Measurements from ENCODE around the gene DENND1B.

DNA sequence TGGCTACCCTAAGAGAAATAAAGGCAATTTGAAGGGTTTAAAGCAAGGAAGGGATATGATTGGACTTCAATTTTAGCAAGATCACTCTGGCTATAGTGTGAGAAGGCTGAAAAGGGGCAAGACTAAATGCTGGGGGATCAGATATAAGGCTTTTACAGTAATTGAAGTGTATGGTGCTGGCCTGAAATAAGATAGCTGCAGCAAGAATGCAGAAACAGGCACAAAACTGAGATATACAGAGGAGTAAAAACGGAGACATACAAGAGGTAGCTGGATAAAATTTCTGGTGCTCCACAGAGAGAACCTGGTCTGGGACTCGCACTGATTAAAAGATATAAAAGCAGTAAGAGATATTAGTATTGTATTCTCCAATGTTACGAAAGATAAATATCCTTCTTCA, 92.0 kb downstream of the DENND1B start:
- TF ChIP-seq, protein P1, sequence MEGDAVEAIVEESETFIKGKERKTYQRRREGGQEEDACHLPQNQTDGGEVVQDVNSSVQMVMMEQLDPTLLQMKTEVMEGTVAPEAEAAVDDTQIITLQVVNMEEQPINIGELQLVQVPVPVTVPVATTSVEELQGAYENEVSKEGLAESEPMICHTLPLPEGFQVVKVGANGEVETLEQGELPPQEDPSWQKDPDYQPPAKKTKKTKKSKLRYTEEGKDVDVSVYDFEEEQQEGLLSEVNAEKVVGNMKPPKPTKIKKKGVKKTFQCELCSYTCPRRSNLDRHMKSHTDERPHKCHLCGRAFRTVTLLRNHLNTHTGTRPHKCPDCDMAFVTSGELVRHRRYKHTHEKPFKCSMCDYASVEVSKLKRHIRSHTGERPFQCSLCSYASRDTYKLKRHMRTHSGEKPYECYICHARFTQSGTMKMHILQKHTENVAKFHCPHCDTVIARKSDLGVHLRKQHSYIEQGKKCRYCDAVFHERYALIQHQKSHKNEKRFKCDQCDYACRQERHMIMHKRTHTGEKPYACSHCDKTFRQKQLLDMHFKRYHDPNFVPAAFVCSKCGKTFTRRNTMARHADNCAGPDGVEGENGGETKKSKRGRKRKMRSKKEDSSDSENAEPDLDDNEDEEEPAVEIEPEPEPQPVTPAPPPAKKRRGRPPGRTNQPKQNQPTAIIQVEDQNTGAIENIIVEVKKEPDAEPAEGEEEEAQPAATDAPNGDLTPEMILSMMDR (IDR thresholded peaks at IDR 0.05), result no peak
- TF ChIP-seq POLR2A (IDR thresholded peaks at IDR 0.05), result no peak
